Stimulated activated CD4-positive, alpha-beta T cell treated with anti-CD3 and anti-CD28 coated beads, TNF-alpha, amount 100 ng/mL, for 48 hours (primary cell): ENCODE data around the gene NCSTN.
A peak's percentile ranks its signal among the peaks of the same experiment; 100 is the strongest.
"Not testable (repeated sequence)": the region's sequence is repeated elsewhere in the genome, so short reads cannot be mapped to it uniquely, and the experiment has no call there.

Experiments
- DNase-seq, 3 donors: peaks; one replicate each; pipeline ENCODE4 v3.0.0-alpha.2; 2020; ENCODE audit warnings: low read depth in 3 of 3

The NCSTN gene

DNA sequence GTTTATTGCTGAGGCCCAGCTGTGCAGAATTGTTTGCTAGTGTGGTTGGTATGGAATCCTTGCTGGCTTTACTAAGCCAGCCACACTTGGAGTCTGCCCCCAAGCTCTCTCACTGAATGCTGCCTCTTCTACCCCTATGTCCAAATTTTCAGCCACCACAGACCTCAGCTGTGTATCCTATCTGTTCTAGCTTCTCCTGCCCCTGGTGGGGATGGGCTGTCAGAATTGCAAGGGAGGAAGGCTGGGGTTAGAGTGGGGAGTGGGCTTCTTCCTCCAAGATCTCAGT, 28.1 kb downstream of the NCSTN start:
- DNase-seq, result no peak

DNA sequence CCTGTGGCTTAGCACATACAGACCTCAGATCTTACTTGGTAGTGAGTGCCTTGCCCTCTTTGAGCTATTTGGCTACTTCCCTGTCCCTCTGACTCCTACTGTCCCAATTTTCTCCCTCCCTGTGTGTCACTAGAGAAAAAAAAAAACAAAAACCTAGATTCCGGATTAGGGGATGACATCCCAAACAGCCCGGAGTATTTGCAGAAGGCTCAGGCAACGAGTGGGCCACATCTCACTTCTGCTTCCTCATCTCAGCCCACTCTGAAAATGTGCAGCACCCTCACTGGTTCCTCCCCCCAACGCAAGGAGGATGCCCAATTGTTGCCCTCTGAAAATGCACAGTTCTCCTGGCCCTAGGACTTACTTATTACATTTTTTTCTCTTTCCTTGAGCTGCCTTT, 28.6 kb downstream of the NCSTN start:
- no peak for DNase-seq

DNA sequence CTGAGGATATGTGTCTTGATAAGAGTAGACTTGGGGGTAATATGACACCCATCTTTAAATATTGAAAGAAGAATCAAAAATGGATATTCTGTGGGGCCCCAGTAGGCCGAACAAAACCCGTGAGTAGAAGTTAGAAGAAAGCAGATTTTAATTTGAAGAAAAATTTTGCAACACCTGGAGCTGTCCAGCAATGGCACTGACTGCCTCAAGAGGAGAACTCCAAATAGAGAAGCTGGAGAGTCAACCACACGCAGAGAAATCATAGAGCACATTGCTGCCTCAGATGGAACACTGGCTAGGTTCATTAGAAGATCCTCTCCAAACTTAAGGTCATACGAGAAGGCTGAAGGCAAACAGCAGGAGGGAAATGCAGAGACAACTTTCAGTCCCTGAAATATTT, 30.5 kb downstream of the NCSTN start:
- no peak for DNase-seq

DNA sequence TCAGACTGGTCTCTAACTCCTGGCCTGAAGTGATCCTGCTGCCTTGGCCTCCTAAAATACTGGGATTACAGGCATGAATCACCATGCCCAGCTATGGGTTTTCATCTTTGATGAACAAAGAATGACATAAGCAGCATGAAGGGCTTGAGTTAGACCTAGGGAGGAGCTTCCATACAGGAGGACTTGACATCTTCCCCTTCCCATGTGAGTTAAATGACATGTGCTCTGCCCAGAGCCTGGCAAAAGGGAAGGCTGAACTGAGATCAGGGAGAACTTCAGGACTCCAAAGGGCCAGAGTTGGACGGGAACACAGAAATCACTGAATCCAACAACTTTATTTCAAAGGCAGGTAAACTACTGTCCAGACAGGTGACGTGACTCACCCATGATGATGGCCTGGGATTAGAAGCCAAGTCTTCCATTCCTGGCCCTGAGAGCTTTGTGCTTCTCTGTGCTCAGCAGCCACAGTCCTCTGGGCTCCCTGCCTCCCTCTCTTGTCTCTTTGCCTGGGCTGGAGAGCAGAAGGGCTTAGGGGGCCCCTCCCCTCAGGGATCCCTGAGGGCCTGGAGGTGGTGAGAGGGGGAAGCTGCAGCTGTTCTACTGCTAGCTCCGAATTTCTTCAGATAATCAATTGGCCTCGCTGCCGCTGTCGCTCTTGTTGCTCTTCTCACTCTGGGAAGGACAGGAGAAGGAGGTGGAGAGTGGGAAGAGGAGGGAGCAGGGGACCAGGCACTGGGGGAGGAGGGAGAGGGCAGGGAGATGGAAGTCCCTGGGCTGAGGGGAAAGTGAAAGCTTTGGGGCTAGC, 31.3 kb downstream of the NCSTN start:
- no peak for DNase-seq

DNA sequence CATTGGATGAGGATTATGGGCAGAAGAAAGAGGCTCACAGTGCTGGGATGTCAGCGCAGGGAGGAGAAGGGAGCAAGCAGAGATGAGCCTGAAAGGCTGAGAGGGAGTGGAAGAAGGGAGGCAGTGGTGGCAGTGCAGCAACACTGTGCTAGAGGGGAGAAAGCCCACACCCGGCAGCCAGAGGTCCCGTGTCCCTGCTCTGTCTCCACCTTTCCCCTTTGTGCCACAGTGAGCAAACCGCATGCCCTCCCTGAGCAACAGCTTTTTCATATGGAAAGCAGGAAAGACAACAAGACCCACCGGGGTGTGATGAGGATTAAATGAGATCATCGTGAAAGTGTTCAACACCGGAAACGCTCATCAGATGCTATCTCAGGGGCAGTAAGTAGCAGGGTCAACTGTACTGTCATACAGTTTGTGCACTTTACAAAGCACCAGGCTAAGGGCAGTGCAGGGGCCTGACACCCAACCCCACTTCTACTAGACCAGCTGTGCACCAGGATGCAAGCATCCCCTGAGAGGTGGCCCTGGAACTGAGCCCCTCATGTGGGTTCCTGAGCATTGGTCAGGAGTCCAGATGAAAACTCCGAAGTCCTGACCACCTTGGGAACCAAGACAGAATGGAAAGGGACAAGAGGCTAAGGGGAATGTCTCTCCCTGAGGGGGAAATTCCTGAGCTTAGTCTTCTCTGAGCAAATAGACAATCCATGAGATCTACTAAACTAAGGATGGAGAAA, 32.8 kb downstream of the NCSTN start:
- DNase-seq, result no peak

DNA sequence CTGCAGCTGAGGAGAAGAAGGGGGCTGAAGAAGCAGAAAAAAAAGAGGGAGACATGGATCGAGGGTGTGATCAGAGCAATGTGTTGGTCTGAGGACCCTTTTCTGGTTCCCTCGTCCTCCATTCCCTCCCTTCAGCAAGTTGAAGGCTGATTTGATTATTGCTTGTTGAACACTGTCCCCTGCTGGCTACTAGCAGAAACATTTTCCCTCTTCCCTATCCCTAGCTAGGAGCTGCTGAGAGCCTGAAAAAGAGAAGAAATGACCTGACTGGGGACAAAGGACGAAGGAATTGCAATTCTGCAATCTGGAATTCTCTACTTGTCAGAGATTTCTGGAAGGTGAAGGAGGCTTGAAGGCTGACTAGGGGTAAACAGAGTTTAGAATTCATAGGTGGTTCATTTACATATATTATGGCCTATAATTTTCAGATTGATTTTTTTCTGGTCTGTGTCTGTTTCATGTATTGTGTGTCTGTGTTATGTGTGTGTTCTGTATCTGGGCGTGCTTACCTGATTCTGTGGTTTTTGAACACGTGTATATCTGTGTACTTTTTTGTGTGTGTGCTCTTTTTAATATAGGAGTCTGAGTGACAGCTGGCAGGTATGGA, 33.4 kb downstream of the NCSTN start:
- no peak for DNase-seq

DNA sequence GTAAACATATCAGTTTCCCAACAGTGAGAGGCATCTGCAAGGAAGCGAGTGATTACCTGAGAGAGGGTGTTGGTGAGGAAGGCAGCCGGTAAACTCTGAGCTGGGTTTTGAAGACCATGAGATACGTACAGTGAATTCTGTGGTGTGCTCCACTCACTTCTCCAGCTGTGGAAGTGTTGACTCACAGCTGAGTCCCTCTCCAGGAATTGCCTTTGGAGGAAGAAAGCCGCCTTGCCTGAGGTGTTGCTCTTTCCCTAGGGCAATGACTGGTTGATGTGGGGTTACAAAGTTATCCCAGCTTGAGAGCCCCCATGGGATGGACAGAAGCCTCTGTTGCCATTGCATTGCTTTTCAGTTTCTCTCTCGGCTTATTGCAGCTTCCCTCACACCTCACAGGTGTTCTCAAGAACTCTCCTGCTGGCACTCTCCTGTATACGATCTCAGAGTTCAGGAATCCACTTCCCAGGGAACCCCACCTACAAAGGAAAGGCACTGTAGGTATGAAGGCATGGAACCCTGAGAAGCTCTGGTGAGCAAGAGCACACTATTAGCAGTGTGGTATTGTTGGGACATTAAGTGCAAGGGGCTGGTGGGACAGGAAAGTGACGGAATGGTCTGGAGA, 34.5 kb downstream of the NCSTN start:
- no peak for DNase-seq

DNA sequence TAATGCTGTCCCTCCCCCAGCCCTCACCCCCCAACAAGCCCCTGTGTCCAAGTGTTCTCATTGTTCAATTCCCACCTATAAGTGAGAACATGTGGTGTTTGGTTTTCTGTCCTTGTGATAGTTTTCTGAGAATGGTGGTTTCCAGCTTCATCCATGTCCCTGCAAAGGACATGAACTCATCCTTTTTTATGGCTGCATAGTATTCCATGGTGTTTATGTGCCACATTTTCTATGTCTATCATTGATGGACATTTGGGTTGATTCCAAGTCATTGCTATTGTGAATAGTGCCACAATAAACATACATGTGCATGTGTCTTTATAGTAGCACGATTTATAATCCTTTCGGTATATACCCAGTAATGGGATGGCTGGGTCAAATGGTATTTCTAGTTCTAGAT, 41.6 kb downstream of the NCSTN start:
- DNase-seq, result not testable (repeated sequence)

DNA sequence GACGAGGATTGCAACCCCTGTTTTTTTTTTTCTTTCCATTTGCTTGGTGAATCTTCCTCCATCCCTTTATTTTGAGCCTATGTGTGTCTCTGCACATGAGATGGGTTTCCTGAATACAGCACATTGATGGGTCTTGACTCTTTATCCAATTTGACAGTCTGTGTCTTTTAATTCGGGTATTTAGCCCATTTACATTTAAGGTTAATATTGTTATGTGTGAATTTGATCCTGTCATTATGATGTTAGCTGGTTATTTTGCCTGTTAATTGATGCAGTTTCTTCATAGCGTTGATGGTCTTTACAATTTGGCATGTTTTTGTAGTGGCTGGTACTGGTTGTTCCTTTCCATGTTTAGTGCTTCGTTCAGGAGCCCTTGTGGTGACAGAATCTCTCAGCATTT, 45.2 kb downstream of the NCSTN start:
- DNase-seq, result not testable (repeated sequence)

DNA sequence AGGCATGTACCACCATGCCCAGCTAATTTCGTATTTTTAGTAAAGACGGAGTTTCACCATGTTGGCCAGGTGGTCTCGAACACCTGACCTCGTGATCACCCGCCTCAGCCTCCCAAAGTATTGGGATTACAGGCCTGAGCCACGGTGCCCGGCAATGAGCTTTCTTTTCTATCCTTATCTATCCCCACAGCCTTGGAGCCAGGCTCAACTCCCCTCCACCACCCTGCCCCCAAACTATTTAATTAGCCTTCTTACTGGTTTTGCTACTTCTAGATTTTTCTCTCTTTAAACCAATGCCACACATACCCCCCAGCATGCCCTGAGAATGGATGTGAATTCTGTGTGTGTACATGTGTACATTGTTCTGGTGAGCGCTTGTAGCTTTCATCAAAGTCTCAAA, 51.5 kb downstream of the NCSTN start:
- no peak for DNase-seq

DNA sequence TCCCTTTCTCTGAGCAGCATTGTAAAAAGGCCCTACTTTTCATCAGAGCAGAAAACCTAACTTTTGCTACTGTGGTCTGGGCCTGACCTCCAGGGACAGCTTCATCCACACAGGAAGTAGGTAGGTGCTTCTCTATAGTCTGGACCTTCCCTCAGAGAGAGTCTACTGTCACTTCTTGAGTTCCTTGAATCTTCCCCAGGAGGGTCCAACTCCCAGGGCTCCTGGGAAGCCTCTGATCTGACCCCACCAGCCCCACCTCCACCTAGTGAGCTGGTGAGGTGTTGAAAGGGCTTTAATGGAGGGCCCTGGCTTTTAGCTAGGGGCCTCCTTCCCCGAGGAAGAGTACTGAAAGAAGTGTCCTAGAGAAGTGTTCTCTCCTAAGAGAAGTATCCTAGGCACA, 54.5 kb downstream of the NCSTN start:
- DNase-seq, result no peak

DNA sequence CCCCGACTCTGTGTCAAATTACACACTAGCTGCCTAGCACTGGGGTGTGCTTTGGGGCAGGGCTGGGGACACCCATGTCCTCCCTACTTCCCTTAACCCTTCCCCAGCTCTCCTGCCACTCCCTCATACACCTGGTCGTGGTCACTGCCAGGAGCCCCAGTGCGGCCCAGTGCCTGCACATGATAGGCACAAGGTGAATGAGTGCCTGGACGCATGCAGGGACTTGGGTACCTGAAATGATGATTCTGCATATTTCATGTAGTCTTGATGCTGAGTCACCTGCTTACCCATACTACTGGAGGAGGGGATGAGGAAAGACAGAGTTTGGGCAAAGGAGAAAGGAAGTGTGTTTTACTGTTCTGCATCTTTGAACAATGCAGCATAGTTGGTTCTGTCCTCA, 55.6 kb downstream of the NCSTN start:
- no peak for DNase-seq

DNA sequence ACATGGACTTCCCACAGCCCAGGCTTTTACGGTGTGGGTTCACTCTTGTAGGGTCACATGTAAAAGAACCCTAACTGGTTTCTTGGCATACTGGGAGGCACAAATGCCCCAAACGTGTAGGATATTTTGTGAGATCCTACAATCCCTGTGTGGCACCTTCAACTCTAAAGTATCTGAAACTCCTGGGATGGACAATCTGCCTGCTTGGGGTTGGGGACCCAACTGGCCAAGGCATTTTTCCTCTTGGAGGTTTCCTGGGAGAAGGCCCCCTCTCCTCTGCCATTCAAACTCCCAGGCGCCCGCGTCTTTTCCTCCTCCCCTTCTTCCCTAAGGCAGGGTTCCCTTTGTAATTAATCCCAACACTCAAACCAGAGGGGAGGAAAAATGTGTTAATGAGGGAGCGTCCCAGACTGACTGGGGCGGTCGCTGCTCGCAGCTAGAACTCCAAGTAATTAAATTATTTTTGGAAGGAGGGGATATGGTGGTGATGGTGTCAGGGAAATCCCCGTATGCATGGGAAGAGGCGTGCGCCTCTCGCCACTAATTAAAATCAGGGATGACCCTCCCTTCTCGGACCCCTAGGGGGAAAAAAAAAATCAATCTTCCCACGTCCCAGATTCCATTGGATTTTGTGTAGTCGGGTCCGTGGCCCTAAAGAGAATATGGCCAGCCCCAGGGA, 56.5 kb downstream of the NCSTN start:
- no peak for DNase-seq

DNA sequence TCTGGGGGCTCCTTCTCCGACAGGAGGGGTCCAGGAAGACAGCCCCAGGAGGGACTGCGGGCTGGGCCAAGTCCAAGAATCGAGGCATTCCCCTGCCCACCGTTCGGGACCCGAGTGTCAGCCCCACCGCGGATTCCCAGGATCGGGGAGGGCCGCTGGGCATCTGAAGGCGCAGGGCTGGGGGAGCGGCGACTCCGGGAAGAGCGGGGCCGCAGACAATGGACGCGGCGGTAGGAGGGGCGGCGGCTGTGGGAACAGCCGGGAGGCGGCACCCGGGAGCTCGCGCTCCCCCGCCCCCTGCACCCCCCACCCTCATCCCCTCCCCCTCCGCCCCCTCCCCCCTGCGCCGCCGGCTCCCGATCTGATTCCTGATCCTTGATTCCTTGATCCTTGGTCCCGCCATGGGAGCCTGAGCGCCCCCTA, 57.1 kb downstream of the NCSTN start, which contains the start of gene VANGL2:
Gene VANGL2 (plus strand): TSS at position 342 of the 423 bp plus-strand sequence. CDS start 15,274 bp downstream, outside the sequence.
- DNase-seq, result peak in 2 of 3 donors; percentile 12 to 38

DNA sequence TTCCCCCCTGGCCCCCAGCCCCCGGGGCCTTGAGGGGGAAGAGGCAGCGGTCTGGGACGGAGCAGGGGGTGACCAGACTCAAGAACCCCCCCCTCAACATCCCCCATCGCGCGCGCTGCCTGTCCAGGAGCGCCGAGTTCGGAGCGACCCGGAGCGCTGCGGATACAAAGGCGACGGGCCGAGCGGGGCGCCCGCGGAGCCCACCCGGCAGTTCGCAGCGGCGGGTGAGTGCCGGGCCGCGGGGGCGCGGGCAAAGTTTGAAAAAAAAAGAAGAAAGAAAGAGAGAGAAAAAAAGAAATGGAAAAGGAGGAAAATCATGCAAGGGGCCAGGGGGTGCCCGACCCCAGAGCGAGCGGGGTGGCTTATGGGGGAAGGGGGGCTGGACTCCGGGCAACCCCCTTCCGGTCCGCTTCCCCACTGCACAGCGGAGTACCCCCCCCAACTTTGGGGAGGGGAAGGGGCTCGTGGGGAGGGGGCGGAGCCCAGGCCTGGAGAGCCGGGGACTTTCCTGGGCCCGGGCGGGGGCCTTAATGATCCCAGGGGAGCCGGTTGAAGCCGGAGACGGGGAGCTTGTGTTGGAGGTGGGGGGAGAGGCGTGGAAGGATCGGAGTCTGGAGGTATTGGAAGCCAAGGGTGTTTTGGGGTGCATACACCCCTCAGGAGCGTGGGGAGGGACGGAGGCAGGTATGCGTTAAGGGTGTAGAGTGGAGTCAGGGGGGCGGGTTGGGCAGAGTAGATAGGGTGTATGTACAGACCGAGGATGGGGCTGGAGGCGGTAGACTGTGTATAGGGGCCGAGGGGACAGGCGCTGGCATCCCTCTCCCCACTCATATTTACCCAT, 57.7 kb downstream of the NCSTN start:
- DNase-seq, result no peak

DNA sequence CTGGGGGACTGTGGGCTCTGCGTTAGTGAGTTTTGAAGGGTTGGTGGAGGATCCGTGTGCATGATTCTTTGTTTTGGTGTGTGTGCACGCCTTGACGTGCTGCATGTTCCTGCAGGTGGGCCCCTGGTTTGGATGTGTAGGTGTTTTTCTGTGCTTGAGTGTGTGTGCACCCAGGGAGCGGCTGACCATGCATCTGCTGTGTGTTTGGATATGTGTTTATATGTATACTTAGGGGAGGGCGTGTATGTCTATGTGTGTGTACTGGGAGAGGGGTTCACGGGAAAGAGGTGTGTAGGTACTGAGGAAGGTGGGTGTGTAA, 58.3 kb downstream of the NCSTN start:
- no peak for DNase-seq

DNA sequence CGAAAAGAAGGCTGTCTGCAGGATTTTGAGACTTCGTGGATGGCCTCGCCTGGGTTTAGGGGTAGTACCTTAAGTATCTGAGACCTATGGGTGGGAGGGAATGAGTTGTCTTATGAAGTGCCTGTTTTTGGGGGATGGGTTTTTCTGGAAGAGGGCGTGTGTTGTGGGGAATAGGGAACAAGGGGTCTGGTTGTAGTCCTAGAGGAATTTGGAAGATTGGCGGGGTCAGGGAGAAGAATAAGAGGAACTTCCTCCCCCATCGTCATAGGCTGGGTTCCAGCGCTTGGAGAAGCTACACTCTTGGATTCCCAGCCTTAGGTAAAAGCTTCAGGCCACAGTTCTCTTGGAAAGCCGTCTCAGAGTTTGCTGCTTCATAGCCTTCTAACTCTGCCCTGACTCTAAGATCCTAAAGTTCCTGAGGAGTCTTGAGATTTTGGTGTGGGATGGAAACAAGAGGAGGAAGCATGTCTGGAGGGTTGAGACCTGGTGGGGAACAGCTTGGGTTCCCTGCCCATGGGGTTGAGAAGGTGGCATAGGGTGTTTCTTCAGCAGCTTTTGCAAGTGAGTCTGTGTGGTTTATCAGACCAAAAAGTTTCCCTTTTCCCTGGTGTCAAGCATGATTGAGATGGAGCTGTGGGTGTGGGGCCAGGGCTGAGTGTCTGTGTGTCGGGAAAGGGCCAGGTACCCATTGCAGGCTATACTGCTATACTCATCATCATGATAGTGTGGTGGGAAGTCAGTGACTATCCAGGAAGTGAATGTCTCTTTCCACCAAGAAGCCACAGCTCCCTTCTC, 59.0 kb downstream of the NCSTN start:
- no peak for DNase-seq

DNA sequence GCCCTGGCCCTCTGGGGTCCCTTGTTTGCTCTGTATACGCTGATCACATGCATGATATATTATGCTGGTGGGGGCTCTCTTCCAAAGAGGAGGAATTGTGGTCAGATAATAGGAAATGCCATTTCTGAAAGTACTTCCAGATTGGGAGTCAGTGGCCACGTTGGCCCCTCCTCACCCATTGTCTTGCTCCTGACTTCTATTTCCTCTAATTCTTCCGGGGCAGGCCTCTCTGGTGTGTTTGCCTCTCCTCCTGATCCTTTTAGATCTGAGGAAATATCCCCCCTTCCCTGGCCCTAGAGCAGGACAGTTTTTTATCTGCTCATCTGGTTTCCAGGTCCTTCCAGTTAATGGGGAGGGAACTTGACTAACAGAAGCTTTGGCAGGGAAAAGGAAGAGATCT, 60.1 kb downstream of the NCSTN start:
- DNase-seq, result no peak

DNA sequence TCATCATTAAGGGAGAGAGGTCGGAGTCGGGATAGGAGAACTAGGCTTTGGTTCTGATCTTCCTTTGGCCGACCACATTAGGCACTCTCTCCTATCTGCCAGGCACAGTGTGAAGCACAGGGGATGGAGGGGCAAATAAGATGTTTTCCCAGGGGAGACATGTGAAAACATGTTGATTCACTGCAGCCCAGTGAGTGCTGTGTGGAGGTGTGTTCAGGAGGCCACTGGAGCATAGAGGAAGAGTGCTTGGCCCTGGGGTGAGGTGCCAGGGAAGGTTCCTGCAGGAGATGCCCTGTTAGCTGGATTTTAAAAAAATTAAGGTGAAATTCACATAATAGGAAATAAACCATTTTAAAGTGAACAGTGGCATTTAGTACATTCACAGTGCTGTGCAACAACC, 60.9 kb downstream of the NCSTN start:
- no peak for DNase-seq

DNA sequence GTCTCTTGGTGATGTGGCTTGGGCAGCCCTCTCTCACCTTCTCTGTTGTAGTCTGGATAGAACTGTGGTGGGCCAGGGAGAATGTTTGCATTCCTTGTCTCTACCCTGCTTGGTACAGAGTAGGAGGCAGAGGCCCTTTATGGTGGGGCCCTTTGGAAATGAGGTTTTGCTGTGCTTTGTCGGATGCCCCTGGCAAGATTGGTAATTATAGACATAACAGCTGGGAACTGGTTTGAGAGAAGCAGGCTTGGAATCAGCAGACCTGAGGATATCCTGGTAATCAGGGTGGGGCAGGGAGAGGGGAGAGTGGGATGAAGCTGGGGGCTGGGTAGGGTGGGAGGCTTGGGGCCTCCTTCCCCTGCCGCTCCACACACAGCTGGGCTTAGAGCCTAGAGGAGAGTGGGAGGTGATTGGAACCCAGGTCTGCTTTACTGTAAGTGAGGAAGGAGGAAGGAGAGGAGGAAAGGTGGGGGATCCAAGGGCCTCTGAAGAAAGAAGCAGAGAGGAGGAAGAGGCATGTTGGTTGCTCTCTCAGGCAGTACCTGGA, 62.2 kb downstream of the NCSTN start:
- DNase-seq, result no peak
